Duodenal mucosa (tissue), 2 donors: ENCODE results near the gene GPATCH8.
"Not testable (repeated sequence)": the region's sequence is repeated elsewhere in the genome, so short reads cannot be mapped to it uniquely, and the experiment has no call there.

Experiments used
- H3K27ac ChIP-seq: one replicate; pipeline ENCODE4 v1.7.0; 2013; ENCODE audit warnings: low read depth, low read length
- H3K27me3 ChIP-seq, 2 donors: one replicate each; pipeline ENCODE4 v1.7.0; 2013; ENCODE audit warnings: low read length in 2 of 2, control low read depth in 1 of 2; ENCODE audit not compliant: insufficient read depth in 2 of 2, control insufficient read depth in 1 of 2
- H3K36me3 ChIP-seq, 2 donors: one replicate each; pipeline ENCODE4 v1.7.0; 2013; ENCODE audit warnings: low read length in 2 of 2, control low read depth in 1 of 2; ENCODE audit not compliant: insufficient read depth in 2 of 2, control insufficient read depth in 1 of 2
- H3K4me1 ChIP-seq, 2 donors: one replicate each; pipeline ENCODE4 v1.7.0; 2013; ENCODE audit warnings: low read length in 2 of 2, control low read depth in 1 of 2; ENCODE audit not compliant: insufficient read depth in 2 of 2, control insufficient read depth in 1 of 2
- H3K4me3 ChIP-seq, 2 donors: one replicate each; pipeline ENCODE4 v1.7.0; 2013; ENCODE audit warnings: low read length in 2 of 2, low read depth in 1 of 2
- H3K9ac ChIP-seq, 2 donors: one replicate each; pipeline ENCODE4 v1.7.0; 2013; ENCODE audit warnings: low read length in 2 of 2, low read depth in 1 of 2
- H3K9me3 ChIP-seq, 2 donors: one replicate each; pipeline ENCODE4 v1.7.0; 2013; ENCODE audit warnings: low read length in 2 of 2, control low read depth in 1 of 2; ENCODE audit not compliant: control insufficient read depth in 1 of 2

GPATCH8 gene

GRCh38 chr17:44541884-44542581 lies 38.8 kb upstream of the GPATCH8 start:
- H3K27me3 ChIP-seq, result peaks cover 0 to 10% of the 10 kb centered on the region in 2 donors
- no peaks in the 10 kb centered on the region for H3K9me3 ChIP-seq
- H3K4me3 ChIP-seq, result no peak overlapping the region
- H3K27ac ChIP-seq, result no peak overlapping the region
- no peak overlapping the region for H3K9ac ChIP-seq
- peaks cover 0 to 3% of the 10 kb centered on the region in 2 donors for H3K4me1 ChIP-seq
- no peaks in the 10 kb centered on the region for H3K36me3 ChIP-seq

- H3K27me3 ChIP-seq, result peaks cover 0 to 10% of the 10 kb centered on the region in 2 donors
- no peak overlapping the region for H3K4me3 ChIP-seq
- H3K9ac ChIP-seq, result no peak overlapping the region
- peaks cover 0 to 3% of the 10 kb centered on the region in 2 donors for H3K4me1 ChIP-seq
- H3K9me3 ChIP-seq, result no peaks in the 10 kb centered on the region
- H3K36me3 ChIP-seq, result no peaks in the 10 kb centered on the region
- no peak overlapping the region for H3K27ac ChIP-seq
These were observed 37.3 kb upstream of the GPATCH8 start for GRCh38 chr17:44540246-44541084.

GRCh38 chr17:44539673-44540072 lies 36.5 kb upstream of the GPATCH8 start:
- Histone ChIP-seq H3K4me3 (no peak overlapping the region), H3K36me3 (no peaks in the 10 kb centered on the region), H3K9ac (no peak overlapping the region), H3K9me3 (no peaks in the 10 kb centered on the region), H3K27me3 (peaks cover 0 to 10% of the 10 kb centered on the region in 2 donors), H3K4me1 (peaks cover 0 to 3% of the 10 kb centered on the region in 2 donors), H3K27ac (no peak overlapping the region)

- H3K27me3 ChIP-seq, H3K36me3 ChIP-seq, H3K4me3 ChIP-seq: not testable (repeated sequence)
These were observed 34.7 kb upstream of the GPATCH8 start for GRCh38 chr17:44537922-44538321.

GRCh38 chr17:44536090-44536953 lies 33.1 kb upstream of the GPATCH8 start:
- Histone ChIP-seq H3K9ac (no peak overlapping the region), H3K4me1 (peaks cover 6 to 8% of the 10 kb centered on the region in 2 donors), H3K9me3 (no peaks in the 10 kb centered on the region), H3K36me3 (no peaks in the 10 kb centered on the region), H3K27ac (no peak overlapping the region), H3K27me3 (peaks cover 0 to 2% of the 10 kb centered on the region in 2 donors), H3K4me3 (peak overlapping the region in 1 of 2 donors; percentile 1)

More at GRCh38 chr17:44537922-44538321, 34.7 kb upstream of the GPATCH8 start:
- H3K9me3 ChIP-seq, H3K27ac ChIP-seq, H3K4me1 ChIP-seq, H3K9ac ChIP-seq: not testable (repeated sequence)

GRCh38 chr17:44533533-44534246 lies 30.5 kb upstream of the GPATCH8 start:
- Histone ChIP-seq H3K9me3 (no peaks in the 10 kb centered on the region), H3K4me3 (no peak overlapping the region), H3K27me3 (no peaks in the 10 kb centered on the region), H3K4me1 (peaks cover 6 to 8% of the 10 kb centered on the region in 2 donors), H3K36me3 (no peaks in the 10 kb centered on the region), H3K27ac (no peak overlapping the region), H3K9ac (no peak overlapping the region)

- no peaks in the 10 kb centered on the region for H3K9me3 ChIP-seq
- H3K27ac ChIP-seq, result no peak overlapping the region
- H3K36me3 ChIP-seq, result no peaks in the 10 kb centered on the region
- H3K9ac ChIP-seq, result no peak overlapping the region
- H3K27me3 ChIP-seq, result no peaks in the 10 kb centered on the region
- peaks cover 6 to 8% of the 10 kb centered on the region in 2 donors for H3K4me1 ChIP-seq
- no peak overlapping the region for H3K4me3 ChIP-seq
These were observed 27.8 kb upstream of the GPATCH8 start for GRCh38 chr17:44530896-44531418.

GRCh38 chr17:44529864-44530263 lies 26.7 kb upstream of the GPATCH8 start:
- H3K36me3 ChIP-seq, result no peaks in the 10 kb centered on the region
- no peak overlapping the region for H3K9ac ChIP-seq
- H3K9me3 ChIP-seq, result no peaks in the 10 kb centered on the region
- H3K4me1 ChIP-seq, result peaks cover 6 to 8% of the 10 kb centered on the region in 2 donors
- H3K27ac ChIP-seq, result no peak overlapping the region
- H3K27me3 ChIP-seq, result no peaks in the 10 kb centered on the region
- H3K4me3 ChIP-seq, result no peak overlapping the region

- Histone ChIP-seq H3K4me1 (no peaks in the 10 kb centered on the region), H3K9me3 (no peaks in the 10 kb centered on the region), H3K27ac (no peak overlapping the region), H3K9ac (no peak overlapping the region), H3K27me3 (no peaks in the 10 kb centered on the region), H3K4me3 (no peak overlapping the region), H3K36me3 (no peaks in the 10 kb centered on the region)
These were observed 24.7 kb upstream of the GPATCH8 start for GRCh38 chr17:44527954-44528353.
